ENCODE data around the gene MYH9. TPM values are rescaled to one million over a fixed set of nuclear protein-coding genes. Genes with fewer than 3 reads are reported as not detected.
A peak's percentile ranks its signal among the peaks of the same experiment; 100 is the strongest.

Gene MYH9
- total and polyA plus RNA-seq, 4 donors = 32.3 to 150 (median 98.7) TPM

- Histone ChIP-seq H3K27me3 (ENCODE audit: control insufficient read depth in 4 of 4, insufficient read depth in 4 of 4, low read length in 3 of 4) (no peaks in the 10 kb centered on the region), H3K36me3 (ENCODE audit: control insufficient read depth in 4 of 4, insufficient read depth in 3 of 4, low read depth in 1 of 4, low read length in 3 of 4) (peaks cover 4 to 35% (median 28%) of the 10 kb centered on the region in 4 donors), H3K4me3 (ENCODE audit: low read depth in 1 of 3, low read length in 3 of 3) (no peak overlapping the region), H3K4me1 (ENCODE audit: control insufficient read depth in 4 of 4, insufficient read depth in 4 of 4, low read length in 3 of 4) (peaks cover 5 to 61% (median 43%) of the 10 kb centered on the region in 4 donors), H3K9me3 (ENCODE audit: control insufficient read depth in 4 of 4, low read length in 3 of 4) (no peaks in the 10 kb centered on the region), H3K27ac (ENCODE audit: low read depth in 1 of 2, low read length in 2 of 2) (no peak overlapping the region), H3K9ac (ENCODE audit: low read depth in 1 of 2, low read length in 2 of 2) (no peak overlapping the region)
- WGBS = 60% methylated on average over 2 of the region's 2 CpGs
- DNase-seq (ENCODE audit: low spot score) = no peak
- TF ChIP-seq NR2F2 (IDR thresholded peaks at IDR 0.05) = no peak
- no peak for TF ChIP-seq SP1 (IDR thresholded peaks at IDR 0.05)
- TF ChIP-seq TAF1 (conservative IDR thresholded peaks at IDR 0.05) = no peak
- no peak for TF ChIP-seq ATF3 (IDR thresholded peaks at IDR 0.05)
- no peak for TF ChIP-seq HNF4A (conservative IDR thresholded peaks at IDR 0.05)
- no peak for TF ChIP-seq RXRA (IDR thresholded peaks at IDR 0.05)
- TF ChIP-seq YY1 (IDR thresholded peaks at IDR 0.05) = no peak
- TF ChIP-seq MAX (IDR thresholded peaks at IDR 0.05) = no peak
- TF ChIP-seq ZBTB33 (IDR thresholded peaks at IDR 0.05) = no peak
- TF ChIP-seq FOXA1 (IDR thresholded peaks at IDR 0.05) = no peak
Measured at GRCh38 chr22:36234919-36235318, 152.8 kb downstream of the MYH9 start.

- no peaks in the 10 kb centered on the region for H3K27me3 ChIP-seq (ENCODE audit: control insufficient read depth in 4 of 4, insufficient read depth in 4 of 4, low read length in 3 of 4)
- H3K4me3 ChIP-seq (ENCODE audit: low read depth in 1 of 3, low read length in 3 of 3) = no peak overlapping the region
- H3K27ac ChIP-seq (ENCODE audit: low read depth in 1 of 2, low read length in 2 of 2) = no peak overlapping the region
- WGBS = 73% methylated on average over 2 of the region's 2 CpGs
- DNase-seq (ENCODE audit: low spot score) = no peak
- H3K9me3 ChIP-seq (ENCODE audit: control insufficient read depth in 4 of 4, low read length in 3 of 4) = no peaks in the 10 kb centered on the region
- peaks cover 4 to 37% (median 29%) of the 10 kb centered on the region in 4 donors for H3K36me3 ChIP-seq (ENCODE audit: control insufficient read depth in 4 of 4, insufficient read depth in 3 of 4, low read depth in 1 of 4, low read length in 3 of 4)
- H3K9ac ChIP-seq (ENCODE audit: low read depth in 1 of 2, low read length in 2 of 2) = no peak overlapping the region
- peaks cover 5 to 57% (median 39%) of the 10 kb centered on the region in 4 donors for H3K4me1 ChIP-seq (ENCODE audit: control insufficient read depth in 4 of 4, insufficient read depth in 4 of 4, low read length in 3 of 4)
- TF ChIP-seq JUND (IDR thresholded peaks at IDR 0.05) = no peak
Measured at GRCh38 chr22:36234213-36234612, 153.6 kb downstream of the MYH9 start.

GRCh38 chr22:36233796-36234195 lies 154.0 kb downstream of the MYH9 start:
- TF ChIP-seq ATF3 (IDR thresholded peaks at IDR 0.05) (no peak), JUND (IDR thresholded peaks at IDR 0.05) (no peak), ZBTB33 (IDR thresholded peaks at IDR 0.05) (no peak), REST (IDR thresholded peaks at IDR 0.05) (peak; percentile 13), TAF1 (conservative IDR thresholded peaks at IDR 0.05) (no peak), SP1 (IDR thresholded peaks at IDR 0.05) (no peak), RAD21 (IDR thresholded peaks at IDR 0.05) (no peak)
- no peak overlapping the region for H3K4me3 ChIP-seq (ENCODE audit: low read depth in 1 of 3, low read length in 3 of 3)
- DNase-seq (ENCODE audit: low spot score) = no peak
- H3K27ac ChIP-seq (ENCODE audit: low read depth in 1 of 2, low read length in 2 of 2) = no peak overlapping the region
- no peaks in the 10 kb centered on the region for H3K27me3 ChIP-seq (ENCODE audit: control insufficient read depth in 4 of 4, insufficient read depth in 4 of 4, low read length in 3 of 4)
- 96% methylated on average over 7 of the region's 7 CpGs for WGBS
- peaks cover 5 to 57% (median 39%) of the 10 kb centered on the region in 4 donors for H3K4me1 ChIP-seq (ENCODE audit: control insufficient read depth in 4 of 4, insufficient read depth in 4 of 4, low read length in 3 of 4)
- H3K9ac ChIP-seq (ENCODE audit: low read depth in 1 of 2, low read length in 2 of 2) = no peak overlapping the region
- no peaks in the 10 kb centered on the region for H3K9me3 ChIP-seq (ENCODE audit: control insufficient read depth in 4 of 4, low read length in 3 of 4)
- H3K36me3 ChIP-seq (ENCODE audit: control insufficient read depth in 4 of 4, insufficient read depth in 3 of 4, low read depth in 1 of 4, low read length in 3 of 4) = peaks cover 6 to 40% (median 31%) of the 10 kb centered on the region in 4 donors
